Muscle layer of duodenum (tissue), 2 donors: ENCODE results near the gene RC3H1.

Source experiments
- H3K27ac ChIP-seq: one replicate; pipeline ENCODE4 v1.7.0; 2013; ENCODE audit warnings: mild to moderate bottlenecking, low read length
- H3K27me3 ChIP-seq: one replicate; pipeline ENCODE4 v1.7.0; 2013; ENCODE audit warnings: low read depth, mild to moderate bottlenecking, control low read depth, low read length
- H3K36me3 ChIP-seq, 2 donors: one replicate each; pipeline ENCODE4 v1.7.0; 2013; ENCODE audit warnings: low read length in 2 of 2, control low read depth in 1 of 2, mild to moderate bottlenecking in 1 of 2; ENCODE audit not compliant: insufficient read depth in 2 of 2, control insufficient read depth in 1 of 2
- H3K4me1 ChIP-seq, 2 donors: one replicate each; pipeline ENCODE4 v1.7.0; 2013; ENCODE audit warnings: low read length in 2 of 2, mild to moderate bottlenecking in 2 of 2, control low read depth in 1 of 2, moderate library complexity in 1 of 2; ENCODE audit not compliant: insufficient read depth in 2 of 2, control insufficient read depth in 1 of 2
- H3K4me3 ChIP-seq, 2 donors: one replicate each; pipeline ENCODE4 v1.7.0; 2013; ENCODE audit warnings: low read length in 2 of 2, low read depth in 1 of 2, mild to moderate bottlenecking in 1 of 2
- H3K9me3 ChIP-seq, 2 donors: one replicate each; pipeline ENCODE4 v1.7.0; 2013; ENCODE audit warnings: low read length in 2 of 2, control low read depth in 1 of 2, mild to moderate bottlenecking in 1 of 2; ENCODE audit not compliant: control insufficient read depth in 1 of 2
- donor health status: healthy.

RC3H1 gene

GRCh38 chr1:173913111-173913510 lies 109.0 kb downstream of the RC3H1 start:
- Histone ChIP-seq H3K4me3 (no peak overlapping the region), H3K36me3 (peaks cover 0 to 10% of the 10 kb centered on the region in 2 donors), H3K9me3 (no peaks in the 10 kb centered on the region), H3K27ac (no peak overlapping the region), H3K27me3 (no peaks in the 10 kb centered on the region), H3K4me1 (no peaks in the 10 kb centered on the region)

GRCh38 chr1:173903827-173904531 lies 118.2 kb downstream of the RC3H1 start:
- Histone ChIP-seq H3K27ac (no peak overlapping the region), H3K4me1 (no peaks in the 10 kb centered on the region), H3K36me3 (peaks cover 0 to 7% of the 10 kb centered on the region in 2 donors), H3K4me3 (no peak overlapping the region), H3K27me3 (no peaks in the 10 kb centered on the region), H3K9me3 (no peaks in the 10 kb centered on the region)

- no peak overlapping the region for H3K27ac ChIP-seq
- H3K4me3 ChIP-seq = no peak overlapping the region
- H3K9me3 ChIP-seq = no peaks in the 10 kb centered on the region
- no peaks in the 10 kb centered on the region for H3K27me3 ChIP-seq
- H3K4me1 ChIP-seq = no peaks in the 10 kb centered on the region
- peaks cover 0 to 7% of the 10 kb centered on the region in 2 donors for H3K36me3 ChIP-seq
Measured at GRCh38 chr1:173900992-173901391, 121.2 kb downstream of the RC3H1 start.

- Histone ChIP-seq H3K27me3 (no peaks in the 10 kb centered on the region), H3K36me3 (peaks cover 0 to 7% of the 10 kb centered on the region in 2 donors), H3K4me3 (no peak overlapping the region), H3K9me3 (no peaks in the 10 kb centered on the region), H3K4me1 (no peaks in the 10 kb centered on the region), H3K27ac (no peak overlapping the region)
Measured at GRCh38 chr1:173900427-173900826, 121.7 kb downstream of the RC3H1 start.

GRCh38 chr1:173894189-173894588 lies 128.0 kb downstream of the RC3H1 start:
- Histone ChIP-seq H3K4me1 (no peaks in the 10 kb centered on the region), H3K27me3 (no peaks in the 10 kb centered on the region), H3K9me3 (no peaks in the 10 kb centered on the region), H3K27ac (no peak overlapping the region), H3K36me3 (peaks cover 0 to 5% of the 10 kb centered on the region in 2 donors), H3K4me3 (no peak overlapping the region)

GRCh38 chr1:173893611-173894010 lies 128.5 kb downstream of the RC3H1 start:
- no peak overlapping the region for H3K27ac ChIP-seq
- no peaks in the 10 kb centered on the region for H3K4me1 ChIP-seq
- peaks cover 0 to 5% of the 10 kb centered on the region in 2 donors for H3K36me3 ChIP-seq
- no peaks in the 10 kb centered on the region for H3K27me3 ChIP-seq
- no peaks in the 10 kb centered on the region for H3K9me3 ChIP-seq
- no peak overlapping the region for H3K4me3 ChIP-seq

GRCh38 chr1:173889885-173890284 lies 132.3 kb downstream of the RC3H1 start:
- peaks cover 21 to 24% of the 10 kb centered on the region in 2 donors for H3K36me3 ChIP-seq
- H3K9me3 ChIP-seq = no peaks in the 10 kb centered on the region
- no peaks in the 10 kb centered on the region for H3K27me3 ChIP-seq
- no peaks in the 10 kb centered on the region for H3K4me1 ChIP-seq
- no peak overlapping the region for H3K4me3 ChIP-seq
- no peak overlapping the region for H3K27ac ChIP-seq

- no peaks in the 10 kb centered on the region for H3K4me1 ChIP-seq
- no peaks in the 10 kb centered on the region for H3K27me3 ChIP-seq
- no peaks in the 10 kb centered on the region for H3K9me3 ChIP-seq
- no peak overlapping the region for H3K4me3 ChIP-seq
- H3K27ac ChIP-seq = no peak overlapping the region
- H3K36me3 ChIP-seq = peaks cover 21 to 23% of the 10 kb centered on the region in 2 donors
Measured at GRCh38 chr1:173888749-173889148, 133.4 kb downstream of the RC3H1 start.

GRCh38 chr1:173887627-173888026 lies 134.5 kb downstream of the RC3H1 start:
- H3K4me3 ChIP-seq = no peak overlapping the region

GRCh38 chr1:173886746-173887611 lies 135.2 kb downstream of the RC3H1 start:
- H3K36me3 ChIP-seq = peaks cover 21 to 23% of the 10 kb centered on the region in 2 donors
- H3K4me3 ChIP-seq = no peak overlapping the region
- H3K27me3 ChIP-seq = no peaks in the 10 kb centered on the region
- H3K9me3 ChIP-seq = no peaks in the 10 kb centered on the region
- no peaks in the 10 kb centered on the region for H3K4me1 ChIP-seq
- no peak overlapping the region for H3K27ac ChIP-seq

More at GRCh38 chr1:173887627-173888026, 134.5 kb downstream of the RC3H1 start:
- Histone ChIP-seq H3K27ac (no peak overlapping the region), H3K36me3 (peaks cover 21 to 23% of the 10 kb centered on the region in 2 donors), H3K27me3 (no peaks in the 10 kb centered on the region), H3K9me3 (no peaks in the 10 kb centered on the region), H3K4me1 (no peaks in the 10 kb centered on the region)

- no peaks in the 10 kb centered on the region for H3K4me1 ChIP-seq
- H3K36me3 ChIP-seq = peaks cover 21 to 26% of the 10 kb centered on the region in 2 donors
- H3K27ac ChIP-seq = no peak overlapping the region
- H3K27me3 ChIP-seq = no peaks in the 10 kb centered on the region
- no peak overlapping the region for H3K4me3 ChIP-seq
- H3K9me3 ChIP-seq = no peaks in the 10 kb centered on the region
Measured at GRCh38 chr1:173884701-173885100, 137.5 kb downstream of the RC3H1 start.
